B cell (primary cell): ENCODE data around the gene EPHA5. TPM values are rescaled to one million over a fixed set of nuclear protein-coding genes. Genes with fewer than 3 reads are reported as not detected.

ENCODE experiments used
- ATAC-seq: fragments of 200-7000 bp; cut with Tn5 transposase; one replicate; pipeline ENCODE4 v1.10.0; 2021; ENCODE audit warnings: low read depth, mild to moderate bottlenecking, moderate number of reproducible peaks, moderate library complexity
- CTCF ChIA-PET: fragments of 350-600 bp; sonication (Branson Sonifier 250); formaldehyde crosslinking; loops from one replicate; lab custom pipeline; 2021; ENCODE audit warnings: antibody characterized with exemption, inconsistent platforms; lab: Charles Lee
- POLR2A ChIA-PET: fragments of 350-600 bp; sonication (Branson Sonifier 250); formaldehyde crosslinking; loops from one replicate; lab custom pipeline; 2021; ENCODE audit warnings: antibody characterized with exemption; lab: Charles Lee
- DNase-seq: peaks from one replicate; pipeline ENCODE4 v3.0.0; 2013
- H2AFZ ChIP-seq: 2 replicates; pipeline ENCODE4 v1.6.1; 2012; ENCODE audit warnings: mild to moderate bottlenecking, low read depth, low read length; ENCODE audit not compliant: insufficient read depth, poor library complexity, severe bottlenecking
- H3K27ac ChIP-seq, 2 donors: 1 replicate in 1 of 2; 2 replicates in 1 of 2; pipeline ENCODE4 v1.5.1; 2012 to 2013; ENCODE audit warnings: low read length in 2 of 2, mild to moderate bottlenecking in 2 of 2, moderate library complexity in 1 of 2
- H3K27me3 ChIP-seq, 4 experiments: fragments of 200-600 bp in 1 of 4; sonication (generic) in 1 of 4; replicated peaks in 1 of 4; 1 replicate in 2 of 4; 2 replicates in 2 of 4; pipeline versions ENCODE4 v1.6.1 to v1.7.0; 2013 to 2016; ENCODE audit warnings: low read length in 3 of 4, mild to moderate bottlenecking in 2 of 4, mixed read lengths in 1 of 4, moderate library complexity in 1 of 4; ENCODE audit not compliant: insufficient read depth in 4 of 4, control insufficient read depth in 3 of 4; ENCODE audit errors: control extremely low read depth in 1 of 4
- H3K36me3 ChIP-seq, 2 experiments: replicated peaks in 1 of 2; 1 replicate in 1 of 2; 2 replicates in 1 of 2; pipeline versions ENCODE4 v1.6.1 to v1.7.1; 2013; ENCODE audit warnings: low read length in 1 of 2; ENCODE audit not compliant: insufficient read depth in 2 of 2, control insufficient read depth in 1 of 2; ENCODE audit errors: control extremely low read depth in 1 of 2, extremely low read depth in 1 of 2
- H3K4me1 ChIP-seq, 2 donors: fragments of 200-600 bp in 1 of 2; sonication (generic) in 1 of 2; 1 replicate in 1 of 2; 2 replicates in 1 of 2; pipeline versions ENCODE4 v1.5.1 to v1.6.1; 2013 to 2017; ENCODE audit warnings: low read length in 2 of 2; ENCODE audit not compliant: control insufficient read depth in 2 of 2, insufficient read depth in 2 of 2
- H3K4me2 ChIP-seq: replicated peaks from 2 replicates; pipeline ENCODE3; 2012; ENCODE audit warnings: mild to moderate bottlenecking, low read depth, low read length; ENCODE audit not compliant: poor library complexity, severe bottlenecking
- H3K4me3 ChIP-seq, 5 experiments: fragments of 200-600 bp in 1 of 5; sonication (generic) in 1 of 5; 1 replicate in 3 of 5; 2 replicates in 2 of 5; pipeline versions ENCODE4 v1.5.1 to v1.7.0; 2011 to 2016; ENCODE audit warnings: low read length in 4 of 5, mild to moderate bottlenecking in 4 of 5, low read depth in 2 of 5, control low read depth in 1 of 5, moderate library complexity in 1 of 5; ENCODE audit not compliant: insufficient read depth in 1 of 5; ENCODE audit errors: control extremely low read depth in 1 of 5, extremely low read depth in 1 of 5
- H3K79me2 ChIP-seq: fragments of 200-600 bp; sonication (generic); one replicate; pipeline ENCODE4 v1.6.0; 2016; ENCODE audit warnings: low read length; ENCODE audit not compliant: control insufficient read depth, insufficient read depth
- H3K9ac ChIP-seq: fragments of 200-600 bp; sonication (generic); 2 replicates; pipeline ENCODE4 v1.6.1; 2017; ENCODE audit warnings: mild to moderate bottlenecking, low read length, moderate library complexity
- H3K9me3 ChIP-seq, 3 donors: one replicate each; pipeline versions ENCODE4 v1.6.1 to v1.7.1; 2013; ENCODE audit warnings: low read length in 2 of 3; ENCODE audit not compliant: control insufficient read depth in 2 of 3, insufficient read depth in 1 of 3; ENCODE audit errors: control extremely low read depth in 1 of 3
- H4K20me1 ChIP-seq: 2 replicates; pipeline ENCODE4 v1.6.0; 2012; ENCODE audit warnings: mild to moderate bottlenecking, low read length; ENCODE audit not compliant: insufficient read depth, control insufficient read depth, poor library complexity, severe bottlenecking
- H3K27ac Mint-ChIP-seq: one replicate; pipeline ENCODE4 v1.8.0; 2021; ENCODE audit warnings: mixed read lengths
- H3K27me3 Mint-ChIP-seq: one replicate; pipeline ENCODE4 v1.8.0; 2021; ENCODE audit warnings: mixed read lengths
- H3K4me1 Mint-ChIP-seq: one replicate; pipeline ENCODE4 v1.8.0; 2021; ENCODE audit warnings: mixed read lengths
- H3K4me3 Mint-ChIP-seq: one replicate; pipeline ENCODE4 v1.8.0; 2021; ENCODE audit warnings: mixed read lengths
- H3K9me3 Mint-ChIP-seq: one replicate; pipeline ENCODE4 v1.8.0; 2022; ENCODE audit warnings: mixed read lengths; ENCODE audit not compliant: insufficient read depth
- CTCF ChIP-seq: fragments of 200-600 bp; IDR thresholded peaks from one replicate; pipeline ENCODE4 v1.8.0; 2022; ENCODE audit warnings: antibody characterized with exemption, mild to moderate bottlenecking
- EZH2 ChIP-seq: IDR thresholded peaks from 2 replicates; pipeline ENCODE4 v1.6.1; 2012; ENCODE audit warnings: borderline replicate concordance, low read depth, mild to moderate bottlenecking, moderate library complexity, low read length; ENCODE audit not compliant: insufficient read depth, poor library complexity, severe bottlenecking
- WGBS: methylation state at CpG from one replicate; pipeline ENCODE4 v1.1.5; 2013; ENCODE audit warnings: missing lambda C conversion rate; ENCODE audit not compliant: insufficient coverage; 5-methylcytosine and 5-hydroxymethylcytosine counted together
- intact Hi-C: fragments of 100-400 bp; cut with micrococcal nuclease; formaldehyde crosslinking; loops from one replicate; pipeline ENCODE4 v1.10.0; 2022
- polyA plus RNA-seq: library from polyadenylated mRNA; depleted of rRNA; stranded (reverse); fragments of >200 nt; gene quantifications from 2 replicates; pipeline ENCODE4 v1.2.3, GENCODE V29; 2012
- total RNA-seq, 2 donors: library from RNA; stranded (reverse); fragments of 120-200 nt in 1 of 2; gene quantifications; 1 replicate in 1 of 2; 2 replicates in 1 of 2; pipeline versions ENCODE4 v1.2.3 to v1.2.4, GENCODE V29; 2013 to 2022

The EPHA5 gene
- total and polyA plus RNA-seq, 2 donors (not counting 1 experiment from before 2014, with no cell fraction given), result not detected

- no peaks in the 10 kb centered on the region for H3K27me3 ChIP-seq
- DNase-seq (no peak), ATAC-seq (no peak)
- ChIA-PET CTCF (no interaction called here), POLR2A (no interaction called here)
- H4K20me1 ChIP-seq, result no peaks in the 10 kb centered on the region
- no CpG with 5 or more reads among the region's 3 CpGs for WGBS
- no peak for TF ChIP-seq CTCF
- no peak for TF ChIP-seq EZH2
- no peaks in the 10 kb centered on the region for H3K4me1 ChIP-seq
- H3K27ac Mint-ChIP-seq, result no peak overlapping the region
- H3K27me3 Mint-ChIP-seq, result no peaks in the 10 kb centered on the region
- H3K9me3 ChIP-seq, result no peaks in the 10 kb centered on the region
- H3K36me3 ChIP-seq, result no peaks in the 10 kb centered on the region
- H3K4me3 Mint-ChIP-seq, result no peak overlapping the region
- H3K27ac ChIP-seq, result no peak overlapping the region
- intact Hi-C loops, result no loop called here
- no peak overlapping the region for H3K9ac ChIP-seq
- no peak overlapping the region for H3K4me2 ChIP-seq
- H3K4me3 ChIP-seq, result no peak overlapping the region
- H3K79me2 ChIP-seq, result no peaks in the 10 kb centered on the region
- H2AFZ ChIP-seq, result no peak overlapping the region
- peaks cover 2% of the 10 kb centered on the region for H3K9me3 Mint-ChIP-seq
- no peaks in the 10 kb centered on the region for H3K4me1 Mint-ChIP-seq
Measured at GRCh38 chr4:65535113-65535512, 135.2 kb downstream of the EPHA5 start.

GRCh38 chr4:65521666-65522065 lies 148.6 kb downstream of the EPHA5 start:
- Histone ChIP-seq H3K9me3 (no peaks in the 10 kb centered on the region), H3K36me3 (no peaks in the 10 kb centered on the region), H3K27me3 (no peaks in the 10 kb centered on the region), H3K4me2 (no peak overlapping the region), H3K4me1 (no peaks in the 10 kb centered on the region), H2AFZ (no peak overlapping the region), H3K27ac (no peak overlapping the region), H3K4me3 (no peak overlapping the region), H4K20me1 (no peaks in the 10 kb centered on the region), H3K9ac (no peak overlapping the region), H3K79me2 (no peaks in the 10 kb centered on the region)
- ChIA-PET CTCF (no interaction called here), POLR2A (no interaction called here)
- intact Hi-C loops, result no loop called here
- no peak overlapping the region for H3K4me3 Mint-ChIP-seq
- H3K9me3 Mint-ChIP-seq, result no peaks in the 10 kb centered on the region
- no peak overlapping the region for H3K27ac Mint-ChIP-seq
- DNase-seq (no peak), ATAC-seq (no peak)
- no peaks in the 10 kb centered on the region for H3K27me3 Mint-ChIP-seq
- TF ChIP-seq EZH2, result no peak
- no peak for TF ChIP-seq CTCF
- 50% methylated on average over 1 of the region's 1 CpG for WGBS
- H3K4me1 Mint-ChIP-seq, result no peaks in the 10 kb centered on the region
